ENCODE data around the gene VTI1A. TPM values are rescaled to one million over a fixed set of nuclear protein-coding genes. Genes with fewer than 3 reads are reported as not detected.

Gene VTI1A
- total and polyA plus RNA-seq, 9 of the 15 experiments (the other 6 are each of a cell fraction or from before 2014, with no cell fraction given) = 9.3 to 21.4 (median 16.0) TPM

GRCh38 chr10:112774798-112775197, 327.8 kb downstream of the VTI1A start (continued):
- TF ChIP-seq, protein P1, sequence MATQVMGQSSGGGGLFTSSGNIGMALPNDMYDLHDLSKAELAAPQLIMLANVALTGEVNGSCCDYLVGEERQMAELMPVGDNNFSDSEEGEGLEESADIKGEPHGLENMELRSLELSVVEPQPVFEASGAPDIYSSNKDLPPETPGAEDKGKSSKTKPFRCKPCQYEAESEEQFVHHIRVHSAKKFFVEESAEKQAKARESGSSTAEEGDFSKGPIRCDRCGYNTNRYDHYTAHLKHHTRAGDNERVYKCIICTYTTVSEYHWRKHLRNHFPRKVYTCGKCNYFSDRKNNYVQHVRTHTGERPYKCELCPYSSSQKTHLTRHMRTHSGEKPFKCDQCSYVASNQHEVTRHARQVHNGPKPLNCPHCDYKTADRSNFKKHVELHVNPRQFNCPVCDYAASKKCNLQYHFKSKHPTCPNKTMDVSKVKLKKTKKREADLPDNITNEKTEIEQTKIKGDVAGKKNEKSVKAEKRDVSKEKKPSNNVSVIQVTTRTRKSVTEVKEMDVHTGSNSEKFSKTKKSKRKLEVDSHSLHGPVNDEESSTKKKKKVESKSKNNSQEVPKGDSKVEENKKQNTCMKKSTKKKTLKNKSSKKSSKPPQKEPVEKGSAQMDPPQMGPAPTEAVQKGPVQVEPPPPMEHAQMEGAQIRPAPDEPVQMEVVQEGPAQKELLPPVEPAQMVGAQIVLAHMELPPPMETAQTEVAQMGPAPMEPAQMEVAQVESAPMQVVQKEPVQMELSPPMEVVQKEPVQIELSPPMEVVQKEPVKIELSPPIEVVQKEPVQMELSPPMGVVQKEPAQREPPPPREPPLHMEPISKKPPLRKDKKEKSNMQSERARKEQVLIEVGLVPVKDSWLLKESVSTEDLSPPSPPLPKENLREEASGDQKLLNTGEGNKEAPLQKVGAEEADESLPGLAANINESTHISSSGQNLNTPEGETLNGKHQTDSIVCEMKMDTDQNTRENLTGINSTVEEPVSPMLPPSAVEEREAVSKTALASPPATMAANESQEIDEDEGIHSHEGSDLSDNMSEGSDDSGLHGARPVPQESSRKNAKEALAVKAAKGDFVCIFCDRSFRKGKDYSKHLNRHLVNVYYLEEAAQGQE (IDR thresholded peaks at IDR 0.05; ENCODE audit: borderline replicate concordance) = no peak
- TF ChIP-seq, protein P1 (CRISPR knock-in tag; IDR thresholded peaks at IDR 0.05; ENCODE audit: low read depth) = no peak
- no peak for TF ChIP-seq ZFP1 (CRISPR knock-in tag; IDR thresholded peaks at IDR 0.05)

GRCh38 chr10:112775381-112775780, 328.4 kb downstream of the VTI1A start:
- in situ Hi-C loops (cut with MboI) (no loop called here), intact Hi-C loops (cut with micrococcal nuclease) (no loop called here)
- no TSS peak for BruUV-seq (replicated peaks)
- ATAC-seq (no peak), FAIRE-seq (no peak), DNase-seq (ENCODE audit: extremely low read depth in 1 of 4, low spot score in 3 of 4) (no peak)
- 44% methylated on average over 2 of the region's 2 CpGs for WGBS (ENCODE audit: insufficient coverage, low coverage, missing lambda C conversion rate)
- Histone ChIP-seq H3K4me2 (ENCODE audit: insufficient read depth, low read length) (no peak overlapping the region), H3K9me3 (replicated peaks; ENCODE audit: control insufficient read depth, insufficient read depth, low read depth, low read length) (no peaks in the 10 kb centered on the region), H3K9ac (ENCODE audit: insufficient read depth in 1 of 2, low read depth in 2 of 2, low read length in 2 of 2) (no peak overlapping the region), H4K20me1 (replicated peaks; ENCODE audit: control insufficient read depth, insufficient read depth, low read length) (no peaks in the 10 kb centered on the region), H3K4me3 (no peak overlapping the region), H3K36me3 (ENCODE audit: control insufficient read depth, insufficient read depth, low read length) (no peaks in the 10 kb centered on the region), H3K79me2 (ENCODE audit: control insufficient read depth, insufficient read depth, low read length) (no peaks in the 10 kb centered on the region), H2AFZ (ENCODE audit: low read depth, low read length) (no peak overlapping the region), H3K27ac (ENCODE audit: extremely low read depth, low read depth, low read length) (no peak overlapping the region), H3K27me3 (ENCODE audit: control insufficient read depth in 2 of 2, insufficient read depth in 2 of 2, low read length in 2 of 2) (no peaks in the 10 kb centered on the region), H3K4me1 (replicated peaks in 1 of 2; ENCODE audit: control insufficient read depth in 2 of 2, insufficient read depth in 2 of 2, low read length in 2 of 2) (no peaks in the 10 kb centered on the region), H3K9me1 (ENCODE audit: control insufficient read depth, insufficient read depth, low read length) (no peaks in the 10 kb centered on the region)
- POLR2A ChIA-PET = no interaction called here
- CTCF ChIA-PET (ENCODE audit: low intra/inter-chr PET ratio) = no interaction called here
- TF ChIP-seq PTBP1 (IDR thresholded peaks at IDR 0.05; ENCODE audit: low read depth, low read length) (no peak), KDM1A (IDR thresholded peaks at IDR 0.05) (no peak), RBM25 (IDR thresholded peaks at IDR 0.05; ENCODE audit: low read depth, low read length, severe bottlenecking) (no peak), HINFP (tag; conservative IDR thresholded peaks at IDR 0.05; ENCODE audit: low read depth) (no peak), NCOR1 (IDR thresholded peaks at IDR 0.05) (no peak), RBFOX2 (IDR thresholded peaks at IDR 0.05; ENCODE audit: low read depth, low read length) (no peak), XRCC3 (IDR thresholded peaks at IDR 0.05) (no peak), MCM2 (IDR thresholded peaks at IDR 0.05; ENCODE audit: low read depth) (no peak), MTF1 (CRISPR knock-in tag; IDR thresholded peaks at IDR 0.05; ENCODE audit: borderline replicate concordance) (no peak), ZNF436 (CRISPR knock-in tag; IDR thresholded peaks at IDR 0.05) (no peak)

Measured in K562 (cell line).